ENCODE results near the gene TMEM255B. TPM values are rescaled to one million over a fixed set of nuclear protein-coding genes. Genes with fewer than 3 reads are reported as not detected.

The TMEM255B gene
- total and polyA plus RNA-seq, 2 of the 4 experiments (the other 2 are of a cell fraction), result 0.36 to 0.94 TPM

- Histone ChIP-seq H2AFZ (replicated peaks; ENCODE audit: low read length, poor library complexity) (no peak overlapping the region), H3K9me3 (ENCODE audit: control insufficient read depth, insufficient read depth, low read length) (peaks cover 5% of the 10 kb centered on the region), H3K18ac (ENCODE audit: low read depth, low read length) (no peak overlapping the region), H4K5ac (ENCODE audit: low read depth, low read length) (no peak overlapping the region), H3K27ac (ENCODE audit: insufficient read depth, low read length) (no peak overlapping the region), H3K56ac (ENCODE audit: extremely low read depth, insufficient read depth, low read length) (no peak overlapping the region), H3K9me1 (ENCODE audit: insufficient read depth, low read length) (peaks cover 8% of the 10 kb centered on the region), H2AK5ac (ENCODE audit: low read depth, low read length) (peak overlapping the region; percentile 71), H3K4me3 (ENCODE audit: insufficient read depth, low read depth, low read length) (no peak overlapping the region), H3K4me1 (ENCODE audit: control insufficient read depth, insufficient read depth, low read length) (peaks cover 13% of the 10 kb centered on the region), H3K27me3 (ENCODE audit: control insufficient read depth, insufficient read depth, low read length) (no peaks in the 10 kb centered on the region), H4K20me1 (ENCODE audit: insufficient read depth, low read length) (peaks cover 24% of the 10 kb centered on the region), H2BK15ac (ENCODE audit: low read depth, low read length) (peak overlapping the region; percentile 43; the same call in 1 of the 3 replicates), H3K36me3 (ENCODE audit: control insufficient read depth, insufficient read depth, low read length) (peaks cover 2% of the 10 kb centered on the region), H2BK120ac (ENCODE audit: low read depth, low read length) (peak overlapping the region; percentile 32), H3K14ac (replicated peaks; ENCODE audit: low read depth, low read length) (no peak overlapping the region; the same call in 1 of the 2 replicates), H3K4ac (ENCODE audit: low read depth, low read length) (peak overlapping the region; percentile 76), H3K4me2 (ENCODE audit: low read depth, low read length) (no peak overlapping the region), H2BK5ac (ENCODE audit: low read depth, low read length, poor library complexity, severe bottlenecking) (no peak overlapping the region), H3K79me1 (ENCODE audit: low read depth in 1 of 2, low read length in 2 of 2) (peaks cover 0 to 36% of the 10 kb centered on the region in 2 experiments; a peak in 2 of 4 replicates), H3K23ac (ENCODE audit: low read depth, low read length) (peak overlapping the region; percentile 88; the same call in 1 of the 2 replicates), H4K91ac (ENCODE audit: insufficient read depth, low read depth, low read length) (peak overlapping the region; percentile 15; the same call in 1 of the 2 replicates), H2BK20ac (ENCODE audit: low read depth, low read length) (peak overlapping the region; percentile 82; the same call in 1 of the 2 replicates), H3K9ac (ENCODE audit: low read depth, low read length) (no peak overlapping the region), H4K8ac (ENCODE audit: low read depth in 2 of 2, low read length in 2 of 2) (peak overlapping the region in 1 of 2 experiments; percentile 29; a peak in 1 of 4 replicates), H2AK9ac (replicated peaks; ENCODE audit: low read depth, low read length, poor library complexity) (peak overlapping the region; percentile 57)
- WGBS, 2 experiments (ENCODE audit: extremely low coverage in 2 of 2, insufficient read length in 1 of 2), result 73% methylated on average over 8 of the region's 28 CpGs; no CpG with 5 or more reads in 1 of the 2 experiments
- dilution Hi-C loops (cut with HindIII; ENCODE audit: low sequenced_read_pairs, unreplicated experiment) (no loop called here), intact Hi-C loops (cut with micrococcal nuclease) (loop anchor here (10.0 kb wide), 1 partner anchor 211 kb away; no protein-coding TSS in a partner anchor), in situ Hi-C loops (cut with MboI; ENCODE audit: low sequenced_read_pairs) (no loop called here)
- no peak for ATAC-seq (ENCODE audit: low read depth)
- no peak for DNase-seq
- ChIA-PET CTCF (interaction anchor here (0.9 kb wide), 1 partner anchor 11 kb away, joined by 4 read pairs; no protein-coding TSS in a partner anchor), POLR2A (ENCODE audit: unreplicated experiment) (no interaction called here)
- TF ChIP-seq CEBPB (IDR thresholded peaks at IDR 0.05; ENCODE audit: low read depth, low read length) (no peak), RFX5 (IDR thresholded peaks at IDR 0.05; ENCODE audit: low read depth, low read length) (no peak)
- no TSS peak for BruUV-seq (replicated peaks)
Measured at GRCh38 chr13:113813749-113814434, 54.9 kb downstream of the TMEM255B start.

All from IMR-90 (cell line).